Loucy (cell line): ENCODE results near the gene LMF2.

Source experiments
- H2AFZ ChIP-seq: fragments of 200-600 bp; sonication (generic); 2 replicates; pipeline ENCODE4 v1.6.0; 2016; ENCODE audit warnings: antibody characterized with exemption, mild to moderate bottlenecking, low read length, moderate library complexity
- H3F3A ChIP-seq: fragments of 200-600 bp; 2 replicates; pipeline ENCODE4 v1.6.0; 2016; ENCODE audit warnings: antibody characterized with exemption, low read depth, mild to moderate bottlenecking
- H3K27me3 ChIP-seq: fragments of 200-600 bp; sonication (generic); 2 replicates; pipeline ENCODE4 v1.6.1; 2014; ENCODE audit warnings: low read length, mild to moderate bottlenecking; ENCODE audit not compliant: insufficient read depth, poor library complexity, severe bottlenecking
- H3K36me3 ChIP-seq: fragments of 200-600 bp; sonication (generic); 2 replicates; pipeline ENCODE4 v1.6.1; 2016; ENCODE audit warnings: low read length; ENCODE audit not compliant: insufficient read depth
- H3K4me1 ChIP-seq: fragments of 200-600 bp; sonication (generic); 2 replicates; pipeline ENCODE4 v1.5.1; 2014; ENCODE audit warnings: low read length, mild to moderate bottlenecking; ENCODE audit not compliant: insufficient read depth, poor library complexity, severe bottlenecking
- H3K4me2 ChIP-seq: fragments of 200-600 bp; sonication (generic); 2 replicates; pipeline ENCODE4 v1.6.0; 2014; ENCODE audit warnings: antibody characterized with exemption, low read length, low read depth, mild to moderate bottlenecking; ENCODE audit not compliant: poor library complexity, severe bottlenecking
- H3K4me3 ChIP-seq: fragments of 200-600 bp; sonication (generic); 2 replicates; pipeline ENCODE4 v1.5.1; 2014; ENCODE audit warnings: low read length, mild to moderate bottlenecking, mixed read lengths; ENCODE audit not compliant: poor library complexity, severe bottlenecking
- H3K79me2 ChIP-seq: fragments of 200-600 bp; sonication (generic); 2 replicates; pipeline ENCODE4 v1.6.1; 2014; ENCODE audit warnings: low read length; ENCODE audit not compliant: insufficient read depth
- H3K9ac ChIP-seq: fragments of 200-600 bp; sonication (generic); 2 replicates; pipeline ENCODE4 v1.6.0; 2014; ENCODE audit warnings: mild to moderate bottlenecking, low read depth, low read length, moderate library complexity; ENCODE audit not compliant: poor library complexity, severe bottlenecking
- H3K9me2 ChIP-seq: fragments of 200-600 bp; sonication (generic); replicated peaks from 2 replicates; pipeline ENCODE4 v1.6.1; 2016; ENCODE audit warnings: low read depth, low read length, mixed read lengths
- H3K9me3 ChIP-seq: fragments of 200-600 bp; sonication (generic); 2 replicates; pipeline ENCODE4 v1.6.1; 2014; ENCODE audit warnings: mild to moderate bottlenecking, antibody characterized with exemption, low read length, low read depth; ENCODE audit not compliant: insufficient read depth
- H4K20me1 ChIP-seq: fragments of 200-600 bp; sonication (generic); 2 replicates; pipeline ENCODE4 v1.6.0; 2014; ENCODE audit warnings: antibody characterized with exemption, low read length, mild to moderate bottlenecking; ENCODE audit not compliant: insufficient read depth, poor library complexity, severe bottlenecking
- EZH2phosphoT487 ChIP-seq: fragments of 200-600 bp; IDR thresholded peaks from 2 replicates; pipeline ENCODE4 v1.6.1; 2018; ENCODE audit warnings: antibody characterized with exemption, mild to moderate bottlenecking, moderate library complexity, borderline replicate concordance
- TF ChIP-seq, protein P1 (sequence below): fragments of 200-600 bp; sonication (generic); conservative IDR thresholded peaks from 2 replicates; pipeline ENCODE4 v1.5.1; 2014; ENCODE audit warnings: mild to moderate bottlenecking, antibody characterized with exemption, low read length

Gene LMF2

DNA sequence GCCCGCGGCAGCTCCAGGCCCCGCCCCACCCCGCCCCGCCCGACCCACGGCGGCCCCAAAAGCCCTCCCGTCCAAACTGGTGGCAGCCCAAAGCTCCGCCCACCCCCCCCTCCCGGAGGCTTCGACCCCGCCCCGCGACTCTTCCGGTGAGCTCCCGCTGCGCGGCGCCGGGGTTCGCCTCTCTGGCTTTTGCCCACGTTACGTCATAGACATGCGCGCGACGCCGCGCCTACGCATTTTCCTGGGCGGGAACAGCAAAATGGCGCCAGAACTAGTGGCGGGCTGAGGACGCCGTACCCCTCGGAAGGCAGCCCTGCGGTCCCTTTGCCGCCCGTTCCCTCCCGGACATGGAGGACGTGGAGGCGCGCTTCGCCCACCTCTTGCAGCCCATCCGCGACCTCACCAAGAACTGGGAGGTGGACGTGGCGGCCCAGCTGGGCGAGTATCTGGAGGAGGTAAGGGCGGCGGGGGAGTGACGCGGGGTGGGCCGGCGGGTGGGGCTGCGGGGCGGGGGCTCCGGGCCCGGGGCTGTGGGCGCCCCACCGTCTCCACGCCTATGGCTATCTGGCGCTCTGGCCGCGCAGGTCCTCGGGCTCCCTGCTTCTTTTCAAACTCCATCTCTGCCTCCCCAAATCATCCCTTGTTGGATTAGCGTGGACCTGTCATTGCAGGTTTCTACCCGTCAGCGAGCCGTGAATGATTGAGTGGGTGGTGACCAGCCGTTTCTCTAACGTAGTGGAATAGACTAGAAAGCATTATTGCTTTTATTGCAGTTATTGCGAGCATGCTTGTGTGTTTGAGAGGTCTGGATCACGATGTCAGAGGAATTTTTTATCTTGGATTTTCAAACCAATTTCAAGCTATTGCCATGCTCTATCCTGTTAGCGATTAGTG, 736 bp upstream of the LMF2 start, which contains the start of gene NCAPH2:
TSS of gene NCAPH2 (plus strand) at position 234 of the 894 bp plus-strand sequence. CDS start at position 348, 114 bp downstream.
- peak within 1 kb of the TSS; percentile 93 for H2AFZ ChIP-seq
- H3K4me1 ChIP-seq, result peaks cover 21% of the 10 kb centered on the region
- TF ChIP-seq, protein P1, sequence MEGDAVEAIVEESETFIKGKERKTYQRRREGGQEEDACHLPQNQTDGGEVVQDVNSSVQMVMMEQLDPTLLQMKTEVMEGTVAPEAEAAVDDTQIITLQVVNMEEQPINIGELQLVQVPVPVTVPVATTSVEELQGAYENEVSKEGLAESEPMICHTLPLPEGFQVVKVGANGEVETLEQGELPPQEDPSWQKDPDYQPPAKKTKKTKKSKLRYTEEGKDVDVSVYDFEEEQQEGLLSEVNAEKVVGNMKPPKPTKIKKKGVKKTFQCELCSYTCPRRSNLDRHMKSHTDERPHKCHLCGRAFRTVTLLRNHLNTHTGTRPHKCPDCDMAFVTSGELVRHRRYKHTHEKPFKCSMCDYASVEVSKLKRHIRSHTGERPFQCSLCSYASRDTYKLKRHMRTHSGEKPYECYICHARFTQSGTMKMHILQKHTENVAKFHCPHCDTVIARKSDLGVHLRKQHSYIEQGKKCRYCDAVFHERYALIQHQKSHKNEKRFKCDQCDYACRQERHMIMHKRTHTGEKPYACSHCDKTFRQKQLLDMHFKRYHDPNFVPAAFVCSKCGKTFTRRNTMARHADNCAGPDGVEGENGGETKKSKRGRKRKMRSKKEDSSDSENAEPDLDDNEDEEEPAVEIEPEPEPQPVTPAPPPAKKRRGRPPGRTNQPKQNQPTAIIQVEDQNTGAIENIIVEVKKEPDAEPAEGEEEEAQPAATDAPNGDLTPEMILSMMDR, result no peak
- no peaks in the 10 kb centered on the region for H3K36me3 ChIP-seq
- peaks cover 10% of the 10 kb centered on the region for H4K20me1 ChIP-seq
- H3F3A ChIP-seq, result no peaks in the 10 kb centered on the region
- H3K27me3 ChIP-seq, result no peaks in the 10 kb centered on the region
- peaks cover 72% of the 10 kb centered on the region for H3K79me2 ChIP-seq
- peak within 1 kb of the TSS; percentile 94 for H3K4me3 ChIP-seq
- peak within 1 kb of the TSS; percentile 89 for H3K4me2 ChIP-seq
- no peaks in the 10 kb centered on the region for H3K9me2 ChIP-seq
- no peaks in the 10 kb centered on the region for H3K9me3 ChIP-seq
- peak within 1 kb of the TSS; percentile 95 for H3K9ac ChIP-seq

DNA sequence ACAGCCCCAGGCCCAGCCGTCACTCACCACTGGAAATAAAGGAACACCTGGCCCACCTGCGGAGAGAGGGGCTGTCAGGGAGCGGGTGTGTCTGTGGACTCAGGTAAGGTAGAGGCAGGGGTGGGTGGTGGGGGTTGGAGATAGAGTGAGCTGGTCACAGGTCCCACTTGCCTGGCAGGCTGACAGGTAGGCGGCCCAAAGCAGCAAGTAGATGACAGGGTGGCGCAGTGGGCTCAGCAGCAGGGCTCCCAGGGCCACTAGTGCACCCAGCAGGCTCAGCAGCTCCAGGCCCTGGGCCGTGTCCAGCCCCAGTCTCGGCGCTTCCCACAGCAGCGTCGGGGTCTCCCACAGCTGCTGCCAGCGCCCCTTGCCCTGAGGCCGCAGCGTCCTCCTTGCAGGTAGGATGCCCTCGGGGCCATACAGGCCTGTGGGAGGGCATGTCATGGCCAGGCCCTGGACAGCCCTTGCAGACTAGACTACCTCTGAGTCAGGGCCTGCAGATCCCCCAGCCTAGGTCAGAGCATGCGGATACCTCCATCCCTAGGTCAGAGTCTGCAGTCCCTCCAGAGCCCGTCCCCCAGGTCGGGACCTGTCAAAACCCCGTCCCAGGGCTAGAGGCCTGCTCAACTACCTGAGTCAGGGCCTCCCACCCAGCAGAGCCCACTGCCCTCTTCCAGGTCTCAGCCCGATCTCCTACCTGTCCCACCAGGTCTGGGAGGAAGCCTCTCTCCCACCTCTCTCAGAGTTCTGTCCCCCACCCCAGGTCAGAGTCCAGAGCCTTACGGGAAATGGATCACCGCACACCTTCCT, 686 bp downstream of the LMF2 start:
- peaks cover 58% of the 10 kb centered on the region for H3K79me2 ChIP-seq
- H3K4me2 ChIP-seq, result peak overlapping the region; percentile 88
- TF ChIP-seq, protein P1, result no peak
- H3K36me3 ChIP-seq, result no peaks in the 10 kb centered on the region
- H3K9me2 ChIP-seq, result no peaks in the 10 kb centered on the region
- peak overlapping the region; percentile 93 for H2AFZ ChIP-seq
- peak overlapping the region; percentile 95 for H3K9ac ChIP-seq
- no peaks in the 10 kb centered on the region for H3K9me3 ChIP-seq
- peaks cover 12% of the 10 kb centered on the region for H3K4me1 ChIP-seq
- H3K4me3 ChIP-seq, result peak overlapping the region; percentile 94
- H4K20me1 ChIP-seq, result peaks cover 10% of the 10 kb centered on the region
- H3F3A ChIP-seq, result no peaks in the 10 kb centered on the region
- no peaks in the 10 kb centered on the region for H3K27me3 ChIP-seq

DNA sequence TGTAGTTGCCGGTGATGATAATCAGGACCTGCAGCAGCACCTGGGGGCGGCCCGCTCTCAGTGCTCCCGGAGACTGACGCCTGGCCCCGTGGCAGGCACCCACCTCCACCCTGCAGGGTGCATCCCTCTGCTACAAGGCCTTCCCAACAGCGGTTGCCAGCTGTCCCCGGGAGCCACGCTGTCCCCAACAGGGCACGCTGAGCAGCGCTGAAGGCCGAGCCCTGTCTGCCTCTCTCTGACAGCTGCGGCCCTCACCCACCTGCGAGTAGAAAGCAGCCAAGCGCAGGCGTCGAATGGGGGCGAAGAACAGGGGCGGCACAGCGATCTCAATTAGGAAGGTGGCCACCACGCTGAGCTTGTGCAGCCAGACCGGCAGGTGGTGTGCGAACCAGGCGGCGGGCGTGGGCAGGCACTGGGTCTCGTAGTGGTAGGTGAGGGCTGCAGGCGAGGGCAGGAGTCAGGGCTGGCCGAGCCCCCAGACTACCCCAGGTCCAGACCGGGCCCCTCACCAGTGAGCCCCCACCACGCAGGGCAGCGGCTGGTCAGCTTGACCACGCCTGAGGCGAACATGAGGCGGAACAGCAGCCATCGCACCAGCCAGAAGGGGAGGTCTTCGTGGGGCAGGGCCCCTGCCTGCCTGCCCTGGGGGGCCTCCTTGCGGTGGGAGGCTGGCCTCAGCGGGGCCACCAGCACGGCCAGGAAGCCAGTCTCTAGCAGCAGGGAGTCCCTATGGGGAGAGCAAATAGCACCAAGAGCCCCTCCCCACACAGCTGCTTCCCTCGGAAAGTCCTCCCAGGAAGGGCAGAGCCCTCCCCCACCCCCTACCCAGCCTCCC, 1.5 kb downstream of the LMF2 start:
- peaks cover 12% of the 10 kb centered on the region for H3K4me1 ChIP-seq
- H3K4me2 ChIP-seq, result peak overlapping the region; percentile 88
- H3F3A ChIP-seq, result no peaks in the 10 kb centered on the region
- H3K4me3 ChIP-seq, result peak overlapping the region; percentile 94
- H3K9me3 ChIP-seq, result no peaks in the 10 kb centered on the region
- peaks cover 10% of the 10 kb centered on the region for H4K20me1 ChIP-seq
- no peaks in the 10 kb centered on the region for H3K27me3 ChIP-seq
- H3K36me3 ChIP-seq, result no peaks in the 10 kb centered on the region
- no peaks in the 10 kb centered on the region for H3K9me2 ChIP-seq
- H2AFZ ChIP-seq, result no peak overlapping the region
- peak overlapping the region; percentile 95 for H3K9ac ChIP-seq
- TF ChIP-seq, protein P1, result no peak
- no peak for TF ChIP-seq EZH2phosphoT487
- peaks cover 52% of the 10 kb centered on the region for H3K79me2 ChIP-seq
